ENCODE results near the gene CHST10.
"Not testable (repeated sequence)": the region's sequence is repeated elsewhere in the genome, so short reads cannot be mapped to it uniquely, and the experiment has no call there.

The CHST10 gene

DNA sequence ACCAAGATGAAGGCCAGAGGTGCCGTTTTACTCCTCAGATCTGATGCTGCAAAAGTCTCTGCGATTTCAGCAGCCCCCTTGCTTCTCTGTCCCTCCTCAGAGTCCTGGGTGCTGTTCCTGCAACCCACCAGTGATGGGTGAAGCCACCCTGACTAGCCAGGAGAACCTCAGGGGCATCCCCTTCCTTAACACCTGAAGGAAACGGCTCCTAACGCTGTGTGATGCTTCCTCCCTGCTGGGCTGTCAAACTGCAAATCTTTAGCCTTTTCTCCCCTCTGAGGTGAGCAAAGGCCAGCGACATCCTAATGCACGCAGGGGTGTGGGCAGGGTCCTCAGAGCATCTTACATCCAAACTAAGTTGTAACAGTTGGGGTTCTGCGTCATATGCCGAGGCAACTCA is 24.8 kb downstream of the CHST10 start:
- DNase-seq = no peak

DNA sequence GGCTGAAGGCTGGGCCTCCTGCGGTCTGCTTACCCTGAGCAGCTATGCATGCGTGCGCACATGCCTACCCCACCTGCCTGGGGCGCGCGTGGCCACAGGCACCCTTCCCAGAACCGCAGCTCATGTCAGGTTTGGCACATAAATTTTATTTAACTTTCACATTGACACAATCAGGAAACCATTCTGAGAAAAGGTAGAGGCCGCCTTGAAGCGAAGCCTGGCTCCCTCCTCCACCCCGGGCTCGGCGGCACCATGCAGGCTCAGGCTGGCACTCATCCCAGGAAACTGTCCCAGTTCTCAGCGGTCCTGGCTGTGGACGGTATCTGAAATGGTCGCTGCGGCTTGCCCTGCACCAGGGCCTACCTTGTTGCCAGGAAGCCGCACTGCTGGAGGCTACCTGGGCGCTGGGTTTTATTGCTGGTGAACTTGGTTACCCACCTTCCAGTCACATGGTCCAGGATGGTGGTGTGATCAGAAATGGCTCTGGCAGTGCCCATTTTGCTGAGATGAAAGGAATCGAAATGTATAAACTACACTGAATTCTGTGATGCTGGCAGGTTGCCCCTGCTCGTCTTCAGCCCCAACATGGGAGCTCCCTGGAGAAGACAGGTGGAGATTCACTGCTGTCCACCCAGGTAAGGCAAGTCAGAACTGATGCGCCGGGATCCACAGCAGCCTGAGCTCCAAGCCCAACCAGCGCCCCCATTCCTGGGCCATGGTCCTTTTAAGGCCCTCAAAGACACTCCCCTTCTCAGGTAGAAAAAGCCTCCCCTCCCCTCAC is 25.5 kb downstream of the CHST10 start:
- no peak for DNase-seq

GRCh38 chr2:100390001-100390940 is 27.2 kb downstream of the CHST10 start:
- DNase-seq = no peak

GRCh38 chr2:100388703-100389102 is 28.8 kb downstream of the CHST10 start:
- DNase-seq = no peak

- no peak for DNase-seq
These were observed 33.5 kb downstream of the CHST10 start for GRCh38 chr2:100383954-100384353.

DNA sequence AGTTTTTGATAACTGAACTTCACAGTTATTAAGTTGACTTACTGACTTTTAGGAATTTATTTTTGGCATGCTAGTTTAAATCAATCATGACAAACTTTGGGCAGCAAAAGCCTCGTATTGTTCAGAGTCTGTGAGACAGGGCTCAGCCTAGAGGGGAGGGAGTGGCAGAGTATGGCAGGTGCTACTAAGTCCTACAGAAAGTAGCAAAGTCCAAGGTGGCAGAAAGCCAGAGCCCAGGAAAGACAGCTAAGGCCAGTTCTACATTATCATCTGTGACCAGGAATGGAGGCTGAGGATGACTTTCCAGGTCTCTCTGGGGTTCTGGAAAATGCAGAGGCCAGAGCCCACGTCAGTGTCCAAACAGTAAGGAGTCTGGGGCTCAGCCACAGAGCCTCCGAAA is 34.2 kb downstream of the CHST10 start:
- DNase-seq = no peak

GRCh38 chr2:100381240-100381639 is 36.2 kb downstream of the CHST10 start:
- peak; percentile 35 for DNase-seq

DNA sequence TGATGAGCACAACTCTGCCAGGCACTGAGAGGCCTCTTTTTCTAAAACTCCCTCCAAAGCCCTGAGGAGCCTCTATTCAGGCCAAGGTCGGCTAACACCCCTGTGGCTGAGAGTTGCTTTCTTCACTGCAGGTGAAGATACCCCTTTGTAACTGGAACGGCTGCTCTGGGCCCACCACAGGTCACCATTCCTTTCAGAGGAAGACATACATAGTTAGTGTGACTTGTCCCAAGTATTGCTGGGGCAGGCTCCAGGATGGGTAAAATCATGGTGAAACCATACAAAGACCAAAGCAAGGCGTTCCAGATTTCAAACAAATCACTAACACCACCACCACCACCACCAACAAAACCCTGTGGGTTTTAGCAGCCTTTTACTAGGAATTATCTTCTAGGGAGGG is 36.8 kb downstream of the CHST10 start:
- no peak for DNase-seq

GRCh38 chr2:100376836-100377235 is 40.6 kb downstream of the CHST10 start:
- DNase-seq = no peak

DNA sequence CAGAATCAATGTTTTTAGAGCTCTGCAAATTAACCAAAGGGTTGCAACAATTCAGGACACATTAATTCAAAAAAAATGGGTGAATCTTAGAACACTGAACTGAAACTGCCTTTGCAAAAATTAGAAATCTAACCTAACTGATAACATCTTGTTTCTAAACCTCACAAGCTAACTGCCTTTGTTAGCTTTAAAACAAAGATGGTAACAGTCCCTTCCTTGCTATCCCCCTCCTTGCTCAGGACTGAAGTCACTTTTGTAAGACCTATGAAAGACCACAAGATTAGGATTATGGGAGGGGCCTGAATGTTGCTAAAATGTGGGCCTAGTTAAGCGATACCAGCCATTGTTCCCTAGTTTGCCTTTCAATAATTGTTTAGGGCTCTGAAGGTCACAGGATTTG is 50.3 kb downstream of the CHST10 start:
- DNase-seq = no peak

GRCh38 chr2:100365434-100365833 is 52.0 kb downstream of the CHST10 start:
- no peak for DNase-seq

GRCh38 chr2:100362269-100362668 is 55.2 kb downstream of the CHST10 start:
- not testable (repeated sequence) for DNase-seq

DNA sequence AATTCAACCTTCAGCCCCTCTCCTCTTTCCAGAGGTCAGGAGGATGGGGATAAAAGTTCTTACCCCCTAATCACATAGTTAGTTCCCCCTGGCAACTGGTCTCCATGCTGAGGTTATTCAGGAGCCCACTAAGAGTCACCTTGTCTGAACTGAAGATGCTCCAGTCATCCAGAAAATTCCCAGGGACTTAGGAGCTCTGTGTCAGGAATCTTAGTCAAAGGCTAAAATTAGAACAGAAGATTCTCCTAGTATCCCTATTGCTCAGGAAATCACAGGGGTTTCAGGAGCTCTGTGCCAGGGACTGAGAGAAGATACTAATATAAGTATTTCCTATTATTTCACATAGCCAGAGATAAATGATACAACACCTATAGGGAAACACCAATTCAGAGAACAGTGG is 57.9 kb downstream of the CHST10 start:
- no peak for DNase-seq

- no peak for DNase-seq
These were observed 58.9 kb downstream of the CHST10 start for GRCh38 chr2:100358554-100358953.

DNA sequence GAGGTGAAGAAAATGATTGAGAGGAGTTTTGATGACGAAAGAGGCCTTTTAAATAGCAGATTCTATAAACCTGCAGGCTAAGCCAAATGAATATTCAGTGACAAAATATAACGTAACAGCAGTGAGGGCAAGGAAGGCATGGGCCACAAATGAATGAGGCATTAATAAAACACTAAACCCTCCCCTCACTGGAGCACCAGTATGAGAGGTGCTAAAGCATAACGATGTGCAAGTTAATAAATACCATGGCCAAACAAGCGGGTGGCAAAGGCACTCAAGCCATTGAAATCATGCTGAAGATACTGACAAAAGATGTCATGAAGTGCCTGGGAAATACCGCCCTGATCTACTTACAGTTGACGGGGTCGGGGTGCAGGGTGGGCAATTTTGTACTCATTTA is 64.9 kb downstream of the CHST10 start:
- no peak for DNase-seq

GRCh38 chr2:100350661-100351185 is 66.7 kb downstream of the CHST10 start:
- DNase-seq = no peak

GRCh38 chr2:100345144-100345543 is 72.3 kb downstream of the CHST10 start:
- DNase-seq = not testable (repeated sequence)

- DNase-seq = no peak
These were observed 73.0 kb downstream of the CHST10 start for GRCh38 chr2:100344433-100344832.

- DNase-seq = not testable (repeated sequence)
These were observed 75.0 kb downstream of the CHST10 start for GRCh38 chr2:100342466-100342865.

Data from central memory CD4-positive, alpha-beta T cell (primary cell).